Astrocyte (in vitro differentiated cells and primary cell): Measurements from ENCODE around the gene SND1.

Experiments used
- CTCF ChIP-seq: IDR thresholded peaks from 2 replicates; pipeline ENCODE4 v1.5.1; 2011; ENCODE audit warnings: low read depth, mild to moderate bottlenecking, inconsistent platforms, low read length, moderate library complexity; ENCODE audit not compliant: insufficient read depth
- EZH2 ChIP-seq: IDR thresholded peaks from 2 replicates; pipeline ENCODE4 v1.6.1; 2012; ENCODE audit warnings: mild to moderate bottlenecking, low read length, inconsistent platforms; ENCODE audit not compliant: insufficient read depth

GRCh38 chr7:128024151-128024550 lies 372.2 kb downstream of the SND1 start:
- TF ChIP-seq CTCF: no peak
- TF ChIP-seq EZH2: no peak
